Measurements from ENCODE around the gene SLC30A10. TPM values are rescaled to one million over a fixed set of nuclear protein-coding genes. Genes with fewer than 3 reads are reported as not detected.
"Not testable (repeated sequence)": the region's sequence is repeated elsewhere in the genome, so short reads cannot be mapped to it uniquely, and the experiment has no call there.

SLC30A10 gene
- total RNA-seq, 1 experiment from 2014 or later = not detected

DNA sequence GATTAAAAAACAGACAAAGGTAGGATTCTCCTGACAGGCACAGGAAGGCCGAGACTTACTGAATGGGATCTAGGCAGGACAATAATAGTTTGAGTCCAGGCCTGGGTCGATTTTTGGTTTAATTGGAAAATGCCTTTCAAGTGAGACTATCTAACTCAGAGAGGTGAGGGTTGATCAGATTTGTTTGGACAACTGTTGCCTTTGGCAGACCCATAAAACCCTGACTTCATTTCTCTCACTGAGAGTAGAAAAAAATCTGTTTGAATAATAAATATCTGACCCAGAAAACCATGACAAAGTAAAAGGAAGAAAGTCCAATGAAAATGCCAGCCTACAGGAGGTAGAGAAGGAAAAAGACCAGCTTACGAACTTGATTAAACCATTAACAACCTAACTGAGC lies 12.3 kb upstream of the SLC30A10 start:
- BruUV-seq (replicated peaks) = no TSS peak

GRCh38 chr1:219938706-219939105 lies 10.3 kb upstream of the SLC30A10 start:
- no peak overlapping the region for H3K4me3 ChIP-seq (ENCODE audit: low read depth in 2 of 2, low read length in 2 of 2)
- H3K36me3 ChIP-seq (ENCODE audit: control insufficient read depth, insufficient read depth, low read length) = no peaks in the 10 kb centered on the region
- no peaks in the 10 kb centered on the region for H3K9me3 ChIP-seq (ENCODE audit: control insufficient read depth, insufficient read depth, low read depth, low read length)
- no peak for ATAC-seq
- TF ChIP-seq TCF7L2 (IDR thresholded peaks at IDR 0.05; ENCODE audit: low read depth, low read length) = no peak
- TF ChIP-seq REST (IDR thresholded peaks at IDR 0.05; ENCODE audit: insufficient read depth in 1 of 2, low read depth in 2 of 2, low read length in 1 of 2) = no peak
- TF ChIP-seq CTCF (IDR thresholded peaks at IDR 0.05) = no peak
- TF ChIP-seq SIN3A (IDR thresholded peaks at IDR 0.05; ENCODE audit: borderline replicate concordance, insufficient read depth, low read depth, low read length) = no peak
- no peak for TF ChIP-seq POLR2AphosphoS5 (IDR thresholded peaks at IDR 0.05; ENCODE audit: low read depth, low read length)
- ChIA-PET POLR2A (interaction anchor here (0.6 kb wide), 1 partner anchor 130 kb away, joined by 6 read pairs; no protein-coding TSS in a partner anchor), CTCF (no interaction called here)
- H3K4me1 ChIP-seq (ENCODE audit: control insufficient read depth, insufficient read depth, low read length) = no peaks in the 10 kb centered on the region
- no peak overlapping the region for H3K27ac ChIP-seq (ENCODE audit: low read length)
- BruUV-seq (replicated peaks) = no TSS peak
- intact Hi-C loops (cut with micrococcal nuclease; ENCODE audit: unreplicated experiment) = no loop called here
- H3K27me3 ChIP-seq (ENCODE audit: control insufficient read depth, insufficient read depth, low read length) = peaks cover 7% of the 10 kb centered on the region; the same call in 1 of the 2 replicates
- no peak for DNase-seq (ENCODE audit: low read depth, low spot score)
- in situ Hi-C loops (cut with HindIII; ENCODE audit: low pct_unique_long_range_greater_than_20kb, low sequenced_read_pairs) = no loop called here

More for the DNA sequence above, 12.3 kb upstream of the SLC30A10 start:
- ChIA-PET POLR2A (no interaction called here), CTCF (no interaction called here)
- no peak overlapping the region for H3K27ac ChIP-seq (ENCODE audit: low read length)
- ATAC-seq (no peak), DNase-seq (ENCODE audit: low read depth, low spot score) (no peak)
- no peaks in the 10 kb centered on the region for H3K9me3 ChIP-seq (ENCODE audit: control insufficient read depth, insufficient read depth, low read depth, low read length)
- in situ Hi-C loops (cut with HindIII; ENCODE audit: low pct_unique_long_range_greater_than_20kb, low sequenced_read_pairs) = no loop called here
- H3K4me3 ChIP-seq (ENCODE audit: low read depth in 2 of 2, low read length in 2 of 2) = no peak overlapping the region
- H3K36me3 ChIP-seq (ENCODE audit: control insufficient read depth, insufficient read depth, low read length) = no peaks in the 10 kb centered on the region
- no peaks in the 10 kb centered on the region for H3K4me1 ChIP-seq (ENCODE audit: control insufficient read depth, insufficient read depth, low read length)
- peaks cover 12% of the 10 kb centered on the region for H3K27me3 ChIP-seq (ENCODE audit: control insufficient read depth, insufficient read depth, low read length)
- intact Hi-C loops (cut with micrococcal nuclease; ENCODE audit: unreplicated experiment) = no loop called here
- no peak for TF ChIP-seq TCF7L2 (IDR thresholded peaks at IDR 0.05; ENCODE audit: low read depth, low read length)

- intact Hi-C loops (cut with micrococcal nuclease; ENCODE audit: unreplicated experiment); H3K27ac ChIP-seq (ENCODE audit: low read length); H3K27me3 ChIP-seq (ENCODE audit: control insufficient read depth, insufficient read depth, low read length); DNase-seq (ENCODE audit: low read depth, low spot score); H3K9me3 ChIP-seq (ENCODE audit: control insufficient read depth, insufficient read depth, low read depth, low read length); H3K4me3 ChIP-seq (ENCODE audit: low read depth in 2 of 2, low read length in 2 of 2); ATAC-seq; BruUV-seq (replicated peaks); in situ Hi-C loops (cut with HindIII; ENCODE audit: low pct_unique_long_range_greater_than_20kb, low sequenced_read_pairs); H3K4me1 ChIP-seq (ENCODE audit: control insufficient read depth, insufficient read depth, low read length); POLR2A ChIA-PET; H3K36me3 ChIP-seq (ENCODE audit: control insufficient read depth, insufficient read depth, low read length); CTCF ChIA-PET: not testable (repeated sequence)
Observed at GRCh38 chr1:219933763-219934162, 5.4 kb upstream of the SLC30A10 start.
